EL (cell line): ENCODE measurements around the gene MACF1.
"Not testable (repeated sequence)": the region's sequence is repeated elsewhere in the genome, so short reads cannot be mapped to it uniquely, and the experiment has no call there.

ENCODE experiments used
- DNase-seq: peaks from one replicate; pipeline ENCODE4 v3.0.0-alpha.2; 2016

The MACF1 gene

DNA sequence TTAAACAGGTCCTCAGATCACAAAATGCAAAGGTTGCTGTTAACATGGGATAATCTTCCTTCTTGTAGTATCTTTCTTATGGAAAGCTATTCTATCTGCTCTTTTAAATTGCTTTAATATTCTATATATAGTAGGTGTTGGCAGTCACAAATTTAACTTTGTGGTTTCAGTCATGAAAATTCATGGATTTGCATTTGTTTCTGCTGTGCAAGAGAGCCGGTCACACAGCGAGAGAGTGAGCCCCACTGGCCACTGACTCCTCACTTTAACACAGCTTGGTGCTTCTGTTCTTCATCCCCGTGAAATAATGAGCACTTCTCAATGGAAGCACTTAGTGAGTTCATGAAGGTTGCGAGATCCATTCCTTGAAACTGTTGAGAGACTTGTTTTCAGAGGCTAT lies 268.8 kb downstream of the MACF1 start:
- no peak for DNase-seq

DNA sequence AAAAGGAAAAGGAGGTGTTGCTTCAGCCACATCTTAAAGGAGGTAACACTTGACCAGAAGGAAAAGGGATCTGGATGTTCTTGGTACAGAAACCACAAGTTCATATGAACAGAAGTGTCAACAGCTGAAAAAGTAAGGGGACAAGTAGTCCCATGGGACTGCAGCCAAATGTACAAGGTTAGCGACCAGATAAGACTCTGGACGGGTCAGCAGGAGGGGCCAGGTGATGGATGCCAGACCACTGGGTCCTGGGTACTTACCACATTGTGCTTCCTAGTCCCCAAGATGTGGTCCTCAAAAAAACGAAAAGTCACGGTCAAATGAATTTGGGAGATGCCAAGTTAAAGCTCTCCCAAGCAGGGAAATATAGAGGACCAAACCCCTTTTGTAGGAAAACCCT lies 270.3 kb downstream of the MACF1 start:
- DNase-seq: no peak

- DNase-seq: not testable (repeated sequence)
Measured at GRCh38 chr1:39475551-39475950, 271.1 kb downstream of the MACF1 start.

- peak; percentile 33 for DNase-seq
Measured at GRCh38 chr1:39478126-39478915, 273.8 kb downstream of the MACF1 start.

DNA sequence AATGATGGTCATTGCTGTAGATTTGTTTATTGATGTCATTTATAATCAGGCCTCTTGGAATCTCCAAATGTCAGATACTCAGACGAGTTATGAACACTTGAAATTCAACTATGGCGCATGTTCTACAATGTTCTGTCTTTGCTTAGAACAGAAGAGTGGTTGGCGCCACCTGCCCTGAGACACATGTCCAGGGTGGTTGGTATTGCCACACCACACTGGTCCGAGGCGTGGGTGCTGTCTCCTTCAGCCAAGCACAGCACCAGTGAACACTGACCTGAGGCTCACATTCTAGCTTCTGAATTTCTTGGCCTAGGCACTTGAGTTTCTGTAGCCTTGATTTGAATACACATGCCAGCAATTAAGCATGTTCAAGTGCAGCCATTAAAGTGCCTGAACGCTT lies 276.8 kb downstream of the MACF1 start:
- no peak for DNase-seq

DNA sequence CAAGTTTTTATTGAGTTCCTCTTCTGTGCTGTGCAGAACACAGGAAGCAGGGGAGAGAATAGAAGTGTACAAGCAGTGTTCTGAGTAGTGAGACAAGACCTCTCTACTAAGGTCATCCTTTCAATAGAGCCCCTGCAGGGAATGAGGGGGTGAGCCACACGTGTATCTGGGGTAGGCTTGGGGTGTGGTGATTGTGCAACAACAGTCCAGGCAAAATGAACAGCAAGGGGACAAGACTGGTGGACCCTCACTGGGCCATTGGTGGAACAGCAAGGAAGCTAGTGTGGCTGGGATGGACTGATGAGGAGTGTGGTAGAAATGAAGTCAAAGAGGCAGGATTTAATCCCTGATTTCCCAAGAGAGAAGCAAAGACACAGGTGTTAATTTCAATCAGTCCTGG lies 278.8 kb downstream of the MACF1 start:
- DNase-seq: no peak

DNA sequence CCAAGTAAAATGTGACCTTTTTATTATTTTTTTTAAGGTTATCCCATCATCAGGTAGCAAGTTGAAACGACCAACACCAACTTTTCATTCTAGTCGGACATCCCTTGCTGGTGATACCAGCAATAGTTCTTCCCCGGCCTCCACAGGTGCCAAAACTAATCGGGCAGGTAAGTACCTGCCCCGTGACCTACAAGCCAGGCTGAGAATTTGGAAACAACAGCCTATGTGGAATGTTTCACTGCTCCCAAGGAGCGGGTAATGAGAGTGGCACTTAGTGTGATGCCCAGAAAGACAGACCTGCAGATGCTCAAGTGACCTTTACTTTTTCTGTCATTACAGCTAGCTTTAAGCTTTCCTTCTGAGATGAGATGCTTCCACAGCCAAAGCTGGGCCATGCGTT lies 280.1 kb downstream of the MACF1 start:
- DNase-seq: no peak

DNA sequence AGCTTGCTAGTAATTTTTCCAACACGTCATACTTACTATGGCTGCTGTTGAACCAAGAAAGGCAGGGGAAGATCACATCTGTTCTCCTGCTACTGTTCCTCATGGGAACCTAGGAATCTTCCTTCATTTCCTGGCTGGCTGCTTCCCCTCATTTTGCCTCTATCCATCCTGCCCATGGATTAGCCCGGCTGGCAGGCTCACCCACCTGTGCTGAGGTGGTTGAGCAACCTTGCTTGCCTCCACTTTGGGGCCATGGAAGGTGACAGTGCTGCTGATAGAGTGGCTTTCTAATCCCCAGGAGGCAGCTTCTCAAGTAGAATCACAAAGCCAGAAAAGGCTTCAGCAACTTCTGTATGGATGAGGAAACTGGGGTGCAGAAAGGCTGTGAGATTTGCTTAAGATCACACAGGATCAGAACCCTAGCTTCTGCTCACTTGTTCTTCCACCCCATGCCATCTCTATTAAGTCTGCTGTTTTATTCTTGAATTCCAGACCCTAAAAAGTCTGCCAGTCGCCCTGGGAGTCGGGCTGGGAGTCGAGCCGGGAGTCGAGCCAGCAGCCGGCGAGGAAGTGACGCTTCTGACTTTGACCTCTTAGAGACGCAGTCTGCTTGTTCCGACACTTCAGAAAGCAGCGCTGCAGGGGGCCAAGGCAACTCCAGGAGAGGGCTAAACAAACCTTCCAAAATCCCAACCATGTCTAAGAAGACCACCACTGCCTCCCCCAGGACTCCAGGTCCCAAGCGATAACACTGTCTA lies 280.7 kb downstream of the MACF1 start:
- DNase-seq: no peak

- DNase-seq: no peak
Measured at GRCh38 chr1:39488012-39488545, 283.6 kb downstream of the MACF1 start.

DNA sequence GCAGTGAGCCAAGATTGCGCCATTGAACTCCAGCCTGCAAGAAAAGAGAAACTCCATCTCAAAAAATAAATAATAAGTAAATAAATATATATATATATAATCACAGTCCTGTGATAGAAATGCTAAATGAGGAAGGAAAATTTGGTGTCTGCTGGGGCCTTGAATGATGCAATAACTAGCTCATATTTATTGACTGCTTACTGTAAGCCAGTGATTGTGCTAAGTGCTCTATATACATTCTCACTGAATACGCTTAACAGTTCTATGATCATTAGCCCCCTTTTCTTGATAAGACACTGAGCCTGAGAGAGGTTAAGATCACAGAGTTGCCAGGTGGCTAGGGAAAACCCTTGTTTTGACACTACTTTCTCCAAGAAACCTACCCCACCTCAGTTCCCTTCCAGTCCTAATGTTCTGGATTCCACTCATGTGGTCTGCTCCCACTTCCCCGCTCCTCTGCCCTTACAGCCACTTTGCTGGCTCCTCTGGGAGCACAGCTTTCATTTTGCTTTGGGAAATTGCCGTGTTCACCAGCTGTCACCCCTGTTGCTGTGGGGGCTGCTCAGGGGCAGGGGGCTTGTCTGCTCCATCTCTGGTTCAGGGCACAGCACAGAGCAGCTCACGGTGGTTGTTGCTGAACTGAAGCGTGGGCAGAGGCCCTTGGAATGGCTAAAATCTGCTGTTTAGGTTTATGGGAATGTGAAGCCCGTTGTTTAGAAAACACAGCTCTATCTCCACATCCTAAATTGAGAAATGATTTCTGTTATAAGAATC lies 284.5 kb downstream of the MACF1 start:
- no peak for DNase-seq

GRCh38 chr1:39489567-39490239 lies 285.2 kb downstream of the MACF1 start:
- no peak for DNase-seq

DNA sequence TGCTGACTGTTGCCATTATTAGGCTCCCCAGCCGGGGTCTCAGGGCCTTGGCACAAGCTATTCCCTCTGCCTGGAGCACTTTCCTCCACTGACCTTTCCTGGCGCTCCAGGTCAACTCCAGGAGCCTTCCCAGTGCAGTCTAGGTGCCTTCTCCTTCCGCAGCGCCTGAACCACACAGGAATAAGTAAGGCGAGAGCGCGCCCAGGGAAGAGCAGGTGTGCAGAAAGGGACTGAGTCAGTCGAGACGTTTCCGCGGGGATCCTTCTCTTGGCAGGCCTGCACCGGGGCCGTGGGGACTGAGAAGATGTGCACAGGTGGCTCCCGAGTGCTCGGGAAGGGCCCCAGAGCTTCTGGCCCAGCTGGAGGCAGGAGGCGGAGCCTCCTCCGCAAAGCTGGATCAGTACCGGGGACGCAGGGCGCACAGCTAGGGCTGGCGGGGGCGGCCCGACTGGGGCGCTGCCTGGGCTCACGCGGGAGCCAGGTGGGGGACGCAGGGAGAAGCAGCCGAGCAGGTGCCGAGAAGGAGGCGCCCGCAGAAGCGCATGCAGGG lies 286.2 kb downstream of the MACF1 start:
- DNase-seq: no peak

DNA sequence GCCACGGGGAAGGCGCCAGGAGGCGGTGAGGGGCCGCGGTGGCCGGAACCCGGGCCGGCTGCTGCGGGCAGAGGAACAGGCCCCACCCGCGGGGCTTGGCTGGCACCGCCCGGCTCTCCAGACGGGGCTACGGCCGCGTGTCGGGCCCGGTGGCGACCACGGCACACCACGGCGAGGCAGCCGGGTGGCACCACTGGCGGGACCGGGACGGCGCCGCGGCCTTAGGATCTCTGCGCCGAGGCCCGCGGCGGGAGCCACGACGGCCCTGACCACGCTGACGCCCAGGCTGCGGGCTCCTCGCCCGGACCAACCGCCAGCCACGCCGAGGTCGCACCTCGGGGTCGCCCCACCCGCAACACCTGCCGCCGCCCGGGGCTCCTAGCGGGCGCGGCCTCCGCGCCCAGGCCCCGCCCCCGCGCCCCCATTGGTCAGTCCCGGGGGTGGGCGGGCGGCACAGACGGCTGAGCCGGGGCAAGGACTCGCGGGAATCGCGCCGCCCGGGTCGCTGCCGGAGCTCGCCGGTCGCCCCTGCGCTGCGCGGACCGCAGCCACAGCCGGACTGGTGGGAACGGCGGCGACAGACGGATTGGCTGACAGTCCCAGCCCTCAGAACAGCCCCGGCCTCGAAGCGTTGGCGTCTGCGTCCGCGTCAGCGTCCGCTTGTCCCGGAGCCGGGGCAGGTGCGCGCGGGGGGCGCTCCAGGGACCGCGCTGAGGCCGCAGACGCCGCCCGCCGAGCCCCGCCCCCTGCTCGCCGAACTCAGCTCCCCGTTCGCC lies 286.8 kb downstream of the MACF1 start, which contains the start of gene BMP8A:
Gene BMP8A (plus strand): TSS at position 491 of the 776 bp plus-strand sequence. CDS start 356 bp downstream, outside the sequence.
- peak; percentile 50 for DNase-seq

DNA sequence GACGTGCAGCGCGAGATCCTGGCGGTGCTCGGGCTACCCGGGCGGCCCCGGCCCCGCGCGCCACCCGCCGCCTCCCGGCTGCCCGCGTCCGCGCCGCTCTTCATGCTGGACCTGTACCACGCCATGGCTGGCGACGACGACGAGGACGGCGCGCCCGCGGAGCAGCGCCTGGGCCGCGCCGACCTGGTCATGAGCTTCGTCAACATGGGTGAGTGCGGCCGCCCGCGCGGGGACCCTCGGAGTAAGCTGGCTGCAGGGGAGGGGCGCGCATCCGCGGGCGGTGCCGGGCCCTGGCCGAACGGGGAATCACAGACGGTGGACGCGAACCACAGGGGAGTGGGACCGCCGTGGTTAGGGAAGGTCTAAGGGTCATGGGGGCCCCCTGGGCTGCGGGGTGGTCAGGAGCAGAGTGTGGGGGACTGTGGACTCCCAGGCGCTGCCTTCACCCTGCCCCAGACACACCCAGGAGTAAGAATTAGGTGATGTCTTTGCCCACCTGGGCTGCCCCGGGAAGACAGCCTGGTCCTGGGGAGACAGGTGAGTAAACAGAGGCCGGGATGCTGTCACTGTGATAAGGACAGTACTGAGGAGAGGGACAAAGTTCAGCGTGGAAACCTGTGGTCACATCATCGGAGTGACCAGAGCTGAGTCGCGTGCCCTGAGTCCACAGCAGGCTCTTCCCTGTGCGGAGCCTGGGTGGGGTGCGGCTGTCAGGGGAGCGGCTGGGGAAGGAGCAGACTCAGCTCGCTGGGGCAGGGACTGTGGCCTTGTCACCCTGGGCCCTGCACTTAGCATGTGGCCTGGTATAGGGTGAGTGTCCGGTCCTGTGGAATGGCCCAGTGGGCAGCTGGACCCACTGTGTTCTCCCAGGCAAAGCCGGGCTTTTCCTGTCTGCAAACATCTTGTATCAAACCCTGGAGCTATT lies 287.9 kb downstream of the MACF1 start:
- not testable (repeated sequence) for DNase-seq

DNA sequence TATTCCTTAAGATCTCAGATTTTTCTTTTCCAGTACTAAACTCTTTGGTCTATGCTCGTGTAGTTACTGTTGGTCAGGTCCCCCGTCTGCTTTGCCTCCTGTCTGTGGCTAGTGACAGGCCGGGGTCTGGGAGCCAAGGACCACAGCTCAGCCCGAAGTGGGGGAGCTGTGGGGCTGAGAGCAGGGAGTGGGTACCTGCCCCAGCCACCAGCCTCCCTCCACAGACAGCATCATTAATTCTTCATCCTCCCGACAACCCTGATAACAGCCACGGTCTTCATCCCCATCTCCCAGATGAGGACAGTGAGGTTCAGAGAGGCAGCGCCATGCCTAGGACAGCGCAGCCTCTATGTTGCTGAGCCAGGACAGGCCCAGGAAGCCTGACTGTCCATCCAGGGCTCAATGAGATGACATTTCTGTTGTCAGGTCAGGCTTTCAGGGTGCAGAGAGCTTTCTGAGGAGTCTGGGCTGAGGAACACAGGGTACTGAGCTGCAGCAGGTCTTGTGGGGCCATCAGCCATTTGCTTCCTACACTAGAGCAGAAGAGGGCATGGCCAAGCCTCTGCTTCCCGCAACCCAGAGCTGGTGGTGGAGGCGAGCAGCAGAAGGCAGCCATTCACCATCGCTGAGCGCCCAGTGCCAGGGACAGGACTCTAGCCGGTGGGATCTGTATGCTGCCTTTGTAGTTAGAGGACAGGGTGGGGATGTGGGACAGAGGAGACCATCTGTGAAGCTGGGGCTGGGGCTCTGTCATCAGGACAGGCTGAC lies 288.7 kb downstream of the MACF1 start:
- DNase-seq: not testable (repeated sequence)

- no peak for DNase-seq
Measured at GRCh38 chr1:39494671-39495410, 290.3 kb downstream of the MACF1 start.

- not testable (repeated sequence) for DNase-seq
Measured at GRCh38 chr1:39496520-39496919, 292.0 kb downstream of the MACF1 start.

DNA sequence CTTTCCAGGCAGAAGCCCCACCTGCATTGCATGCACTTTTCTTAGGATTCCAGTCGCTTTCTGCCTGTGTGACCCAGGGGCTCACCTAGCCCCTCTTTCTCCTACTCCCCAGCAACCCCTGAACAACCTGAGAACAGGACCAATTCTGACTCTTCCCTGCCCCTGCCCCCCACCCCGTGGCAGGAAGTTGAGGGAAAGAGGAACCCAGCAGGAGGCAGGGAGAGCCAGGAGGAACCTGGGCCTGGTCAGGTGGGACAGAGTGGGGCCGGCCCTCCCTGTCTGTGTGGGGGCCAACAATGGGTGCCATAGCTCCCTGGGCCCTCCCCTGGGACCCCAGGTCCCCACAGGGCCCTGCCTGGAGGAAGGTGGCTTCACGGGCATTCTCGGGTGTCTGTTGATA lies 293.1 kb downstream of the MACF1 start:
- no peak for DNase-seq
